ENCODE data around the gene PHACTR3. TPM values are rescaled to one million over a fixed set of nuclear protein-coding genes. Genes with fewer than 3 reads are reported as not detected.

Gene PHACTR3
- polyA plus RNA-seq, 1 donor: 8.3 TPM

DNA sequence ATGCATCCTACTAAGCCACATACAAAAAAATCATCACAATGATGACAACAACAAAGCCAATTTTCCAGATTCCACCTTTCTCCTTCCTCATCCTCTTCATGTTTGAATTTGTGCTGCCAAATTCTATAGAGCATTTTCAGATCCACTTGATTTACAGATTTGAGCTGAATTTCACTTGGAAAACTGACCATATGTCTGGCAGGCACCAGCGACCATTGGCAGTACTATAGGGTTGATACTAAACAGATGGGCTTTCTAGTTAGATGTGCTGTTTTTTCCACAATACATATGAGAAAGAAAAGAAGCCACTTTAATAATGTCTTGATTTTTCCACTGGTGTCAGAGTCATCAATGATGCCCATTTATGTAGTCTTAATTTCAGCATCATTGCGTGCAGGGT is 127.0 kb downstream of the PHACTR3 start:
- Histone ChIP-seq H3K9me3 (ENCODE audit: control insufficient read depth, low read depth, low read length) (no peaks in the 10 kb centered on the region), H3K27ac (ENCODE audit: low read length) (no peak overlapping the region), H3K27me3 (ENCODE audit: control insufficient read depth, insufficient read depth, low read length) (no peaks in the 10 kb centered on the region), H3K4me3 (ENCODE audit: low read length) (no peak overlapping the region), H3K36me3 (ENCODE audit: control insufficient read depth, insufficient read depth, low read length) (no peaks in the 10 kb centered on the region), H3K4me1 (ENCODE audit: control insufficient read depth, insufficient read depth, low read length) (no peaks in the 10 kb centered on the region)
- WGBS (ENCODE audit: insufficient coverage, low lambda C conversion rate): no CpG with 5 or more reads among the region's 2 CpGs
- no peak for DNase-seq

DNA sequence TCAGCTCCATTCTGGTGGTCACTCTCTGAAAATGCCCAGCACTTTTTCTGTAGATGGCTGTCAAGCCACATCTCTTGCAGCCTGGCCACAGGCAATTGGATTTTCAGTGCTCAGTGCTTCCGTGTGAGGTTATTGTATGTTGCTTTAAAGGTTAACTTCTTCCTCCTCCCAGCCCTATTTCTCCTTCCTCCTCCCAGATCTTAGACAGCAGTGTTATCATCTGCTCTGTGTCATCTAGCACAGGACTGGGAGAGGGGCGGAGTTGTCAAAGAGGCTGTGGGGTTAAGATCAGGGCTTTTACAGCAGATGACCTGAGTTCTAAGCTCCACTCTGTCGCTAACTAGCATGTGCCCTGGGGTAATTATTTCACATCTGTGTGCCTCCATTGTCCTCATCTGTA is 129.0 kb downstream of the PHACTR3 start:
- H3K9me3 ChIP-seq (ENCODE audit: control insufficient read depth, low read depth, low read length): no peaks in the 10 kb centered on the region
- no peaks in the 10 kb centered on the region for H3K27me3 ChIP-seq (ENCODE audit: control insufficient read depth, insufficient read depth, low read length)
- no peak overlapping the region for H3K27ac ChIP-seq (ENCODE audit: low read length)
- no peak overlapping the region for H3K4me3 ChIP-seq (ENCODE audit: low read length)
- DNase-seq: no peak
- H3K36me3 ChIP-seq (ENCODE audit: control insufficient read depth, insufficient read depth, low read length): no peaks in the 10 kb centered on the region
- WGBS (ENCODE audit: insufficient coverage, low lambda C conversion rate): no CpG with 5 or more reads among the region's 3 CpGs
- no peaks in the 10 kb centered on the region for H3K4me1 ChIP-seq (ENCODE audit: control insufficient read depth, insufficient read depth, low read length)

GRCh38 chr20:59735486-59735885 is 131.1 kb downstream of the PHACTR3 start:
- Histone ChIP-seq H3K4me1 (ENCODE audit: control insufficient read depth, insufficient read depth, low read length) (no peaks in the 10 kb centered on the region), H3K4me3 (ENCODE audit: low read length) (no peak overlapping the region), H3K9me3 (ENCODE audit: control insufficient read depth, low read depth, low read length) (no peaks in the 10 kb centered on the region), H3K36me3 (ENCODE audit: control insufficient read depth, insufficient read depth, low read length) (no peaks in the 10 kb centered on the region), H3K27ac (ENCODE audit: low read length) (no peak overlapping the region), H3K27me3 (ENCODE audit: control insufficient read depth, insufficient read depth, low read length) (no peaks in the 10 kb centered on the region)
- DNase-seq: no peak
- no CpG with 5 or more reads among the region's 8 CpGs for WGBS (ENCODE audit: insufficient coverage, low lambda C conversion rate)

DNA sequence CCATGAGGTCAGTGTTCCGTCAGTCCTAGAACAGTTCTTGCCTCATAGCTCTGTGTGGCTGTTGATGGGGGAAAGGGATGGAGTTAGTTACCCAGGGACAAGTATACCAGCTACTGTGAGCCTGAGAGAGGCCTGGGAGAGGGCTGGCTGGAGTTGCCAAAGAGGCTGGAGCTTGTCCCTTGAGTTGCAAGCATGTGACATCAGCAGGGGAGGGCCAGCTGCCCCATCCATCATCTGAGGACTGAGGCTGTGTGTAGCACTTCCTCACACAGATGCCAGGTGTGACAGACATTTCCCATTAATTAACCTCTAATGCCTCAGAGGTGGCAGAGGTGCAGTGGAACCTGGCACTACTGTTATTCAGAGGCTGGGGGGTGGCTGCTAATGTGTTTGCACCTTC is 131.6 kb downstream of the PHACTR3 start:
- H3K36me3 ChIP-seq (ENCODE audit: control insufficient read depth, insufficient read depth, low read length): no peaks in the 10 kb centered on the region
- no peak overlapping the region for H3K27ac ChIP-seq (ENCODE audit: low read length)
- WGBS (ENCODE audit: insufficient coverage, low lambda C conversion rate): no CpG with 5 or more reads among the region's 1 CpG
- H3K4me3 ChIP-seq (ENCODE audit: low read length): no peak overlapping the region
- no peak for DNase-seq
- no peaks in the 10 kb centered on the region for H3K4me1 ChIP-seq (ENCODE audit: control insufficient read depth, insufficient read depth, low read length)
- H3K9me3 ChIP-seq (ENCODE audit: control insufficient read depth, low read depth, low read length): no peaks in the 10 kb centered on the region
- no peaks in the 10 kb centered on the region for H3K27me3 ChIP-seq (ENCODE audit: control insufficient read depth, insufficient read depth, low read length)

DNA sequence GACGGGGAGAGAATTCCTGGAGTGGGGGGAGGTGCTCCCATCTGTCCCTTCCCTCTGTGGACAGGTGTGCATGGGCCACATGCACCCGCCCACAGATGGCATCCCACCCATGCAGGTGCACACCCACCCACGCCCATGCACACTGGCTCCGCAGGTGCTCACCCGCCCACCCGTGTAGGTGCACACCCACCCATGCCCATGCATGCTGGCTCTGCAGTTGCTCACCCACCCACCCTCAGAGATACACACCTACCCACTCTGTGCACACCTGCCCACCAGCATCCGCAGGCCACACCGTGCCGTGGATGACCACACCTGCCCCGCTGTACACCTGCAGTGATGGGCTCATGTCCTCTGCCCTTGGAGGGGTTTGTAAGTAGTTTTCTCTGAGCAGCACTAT is 132.0 kb downstream of the PHACTR3 start:
- Histone ChIP-seq H3K27ac (ENCODE audit: low read length) (no peak overlapping the region), H3K4me1 (ENCODE audit: control insufficient read depth, insufficient read depth, low read length) (no peaks in the 10 kb centered on the region), H3K27me3 (ENCODE audit: control insufficient read depth, insufficient read depth, low read length) (no peaks in the 10 kb centered on the region), H3K9me3 (ENCODE audit: control insufficient read depth, low read depth, low read length) (no peaks in the 10 kb centered on the region), H3K4me3 (ENCODE audit: low read length) (no peak overlapping the region), H3K36me3 (ENCODE audit: control insufficient read depth, insufficient read depth, low read length) (no peaks in the 10 kb centered on the region)
- no CpG with 5 or more reads among the region's 10 CpGs for WGBS (ENCODE audit: insufficient coverage, low lambda C conversion rate)
- no peak for DNase-seq

DNA sequence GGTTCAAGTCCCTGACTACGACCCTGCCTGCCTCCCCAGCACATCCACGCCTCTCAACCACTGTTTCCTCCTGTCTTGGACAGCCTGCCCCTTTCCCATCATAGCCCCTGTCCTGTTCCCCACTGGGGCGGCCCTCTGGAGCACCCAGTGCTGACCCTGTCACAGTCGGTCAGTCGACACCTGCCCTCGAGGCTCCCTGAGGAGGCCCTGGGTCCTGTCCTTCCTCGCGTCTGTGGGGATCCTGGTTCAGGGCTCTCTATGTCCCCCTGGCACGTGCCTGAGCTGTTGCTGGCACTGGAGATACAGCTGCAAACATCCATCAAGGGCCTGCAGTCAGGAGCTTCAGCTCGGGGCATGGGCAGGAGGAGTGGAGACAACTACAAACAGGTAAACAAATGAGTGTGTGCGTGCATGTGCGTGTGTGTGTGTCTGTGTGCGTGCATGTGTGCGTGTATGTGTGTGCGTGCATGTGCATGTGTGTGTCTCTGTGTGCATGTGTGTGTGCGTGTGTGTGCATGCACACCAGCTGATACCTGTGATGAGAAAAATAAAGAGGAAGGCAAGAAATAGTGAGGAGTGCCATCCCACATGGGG is 132.8 kb downstream of the PHACTR3 start:
- no peaks in the 10 kb centered on the region for H3K36me3 ChIP-seq (ENCODE audit: control insufficient read depth, insufficient read depth, low read length)
- WGBS (ENCODE audit: insufficient coverage, low lambda C conversion rate): no CpG with 5 or more reads among the region's 16 CpGs
- H3K27me3 ChIP-seq (ENCODE audit: control insufficient read depth, insufficient read depth, low read length): no peaks in the 10 kb centered on the region
- no peak overlapping the region for H3K4me3 ChIP-seq (ENCODE audit: low read length)
- no peak overlapping the region for H3K27ac ChIP-seq (ENCODE audit: low read length)
- DNase-seq: no peak
- H3K9me3 ChIP-seq (ENCODE audit: control insufficient read depth, low read depth, low read length): no peaks in the 10 kb centered on the region
- no peaks in the 10 kb centered on the region for H3K4me1 ChIP-seq (ENCODE audit: control insufficient read depth, insufficient read depth, low read length)

DNA sequence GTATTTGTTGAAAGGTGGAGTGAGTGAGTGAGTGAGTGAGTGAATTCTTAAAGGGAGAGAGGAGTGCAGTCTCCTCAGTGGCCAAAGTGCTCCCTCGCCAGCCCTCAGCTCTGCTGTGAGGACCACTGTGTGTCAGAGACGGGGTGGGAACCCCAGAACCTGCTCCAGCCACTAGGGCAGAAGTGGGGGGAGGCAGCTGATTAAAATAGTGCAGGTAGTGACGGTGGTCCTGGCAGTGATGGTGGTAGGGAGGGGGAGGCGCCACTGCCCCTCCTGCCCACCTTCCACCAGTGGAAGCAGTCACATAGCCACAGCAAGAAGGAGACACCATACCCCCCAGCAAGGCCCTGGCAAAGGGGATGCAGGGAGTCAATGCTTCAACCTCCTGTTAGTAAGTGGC is 133.5 kb downstream of the PHACTR3 start:
- Histone ChIP-seq H3K27ac (ENCODE audit: low read length) (no peak overlapping the region), H3K4me3 (ENCODE audit: low read length) (no peak overlapping the region), H3K27me3 (ENCODE audit: control insufficient read depth, insufficient read depth, low read length) (no peaks in the 10 kb centered on the region), H3K4me1 (ENCODE audit: control insufficient read depth, insufficient read depth, low read length) (no peaks in the 10 kb centered on the region), H3K9me3 (ENCODE audit: control insufficient read depth, low read depth, low read length) (no peaks in the 10 kb centered on the region), H3K36me3 (ENCODE audit: control insufficient read depth, insufficient read depth, low read length) (no peaks in the 10 kb centered on the region)
- DNase-seq: no peak
- WGBS (ENCODE audit: insufficient coverage, low lambda C conversion rate): no CpG with 5 or more reads among the region's 4 CpGs

GRCh38 chr20:59738851-59739250 is 134.5 kb downstream of the PHACTR3 start:
- no peak for DNase-seq
- Histone ChIP-seq H3K4me1 (ENCODE audit: control insufficient read depth, insufficient read depth, low read length) (no peaks in the 10 kb centered on the region), H3K27ac (ENCODE audit: low read length) (no peak overlapping the region), H3K27me3 (ENCODE audit: control insufficient read depth, insufficient read depth, low read length) (no peaks in the 10 kb centered on the region), H3K36me3 (ENCODE audit: control insufficient read depth, insufficient read depth, low read length) (no peaks in the 10 kb centered on the region), H3K4me3 (ENCODE audit: low read length) (no peak overlapping the region), H3K9me3 (ENCODE audit: control insufficient read depth, low read depth, low read length) (no peaks in the 10 kb centered on the region)
- no CpG with 5 or more reads among the region's 4 CpGs for WGBS (ENCODE audit: insufficient coverage, low lambda C conversion rate)

DNA sequence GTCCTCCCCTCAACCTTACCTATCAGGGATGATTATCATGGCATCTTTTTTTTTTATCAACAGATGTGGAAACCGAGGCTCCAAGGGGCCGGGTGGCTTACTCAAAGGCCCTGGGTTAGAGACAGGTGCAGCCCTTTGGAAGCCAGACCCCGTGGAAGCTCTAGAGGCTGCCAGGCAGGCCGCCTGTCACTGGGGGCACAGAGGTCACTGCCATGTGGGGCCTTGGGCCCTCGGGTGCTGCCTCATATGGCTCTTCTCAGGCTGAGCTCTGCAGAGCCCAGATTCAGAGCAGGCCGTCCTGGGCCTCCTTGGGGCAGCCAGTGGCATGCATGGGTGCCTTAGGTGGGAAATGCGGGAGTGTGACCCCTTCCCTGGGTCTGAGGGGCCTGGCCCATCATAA is 136.3 kb downstream of the PHACTR3 start:
- Histone ChIP-seq H3K9me3 (ENCODE audit: control insufficient read depth, low read depth, low read length) (no peaks in the 10 kb centered on the region), H3K4me1 (ENCODE audit: control insufficient read depth, insufficient read depth, low read length) (no peaks in the 10 kb centered on the region), H3K4me3 (ENCODE audit: low read length) (no peak overlapping the region), H3K27me3 (ENCODE audit: control insufficient read depth, insufficient read depth, low read length) (no peaks in the 10 kb centered on the region), H3K36me3 (ENCODE audit: control insufficient read depth, insufficient read depth, low read length) (no peaks in the 10 kb centered on the region), H3K27ac (ENCODE audit: low read length) (no peak overlapping the region)
- no CpG with 5 or more reads among the region's 7 CpGs for WGBS (ENCODE audit: insufficient coverage, low lambda C conversion rate)
- DNase-seq: no peak

DNA sequence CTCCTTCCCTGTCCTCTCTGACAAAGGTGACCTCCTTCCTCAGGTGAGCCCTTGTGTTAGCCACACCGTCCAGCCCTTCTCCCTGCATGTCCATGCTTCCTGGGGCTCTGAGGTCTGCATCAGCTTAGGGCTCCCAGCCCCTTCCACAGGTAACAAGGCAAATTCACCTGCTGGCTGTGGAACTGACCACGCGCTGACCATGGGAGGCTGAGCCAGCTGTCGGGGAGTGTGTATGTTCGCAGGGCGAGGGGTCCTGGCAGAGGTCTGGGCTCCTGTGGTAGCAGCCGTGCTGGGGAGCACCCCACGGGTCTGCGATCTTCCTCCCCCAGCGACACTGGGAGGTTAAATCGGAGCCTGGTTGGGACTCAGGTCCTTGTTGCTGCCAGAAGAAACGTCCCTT is 136.7 kb downstream of the PHACTR3 start:
- no peaks in the 10 kb centered on the region for H3K27me3 ChIP-seq (ENCODE audit: control insufficient read depth, insufficient read depth, low read length)
- no peaks in the 10 kb centered on the region for H3K4me1 ChIP-seq (ENCODE audit: control insufficient read depth, insufficient read depth, low read length)
- no peak overlapping the region for H3K27ac ChIP-seq (ENCODE audit: low read length)
- H3K9me3 ChIP-seq (ENCODE audit: control insufficient read depth, low read depth, low read length): no peaks in the 10 kb centered on the region
- WGBS (ENCODE audit: insufficient coverage, low lambda C conversion rate): no CpG with 5 or more reads among the region's 12 CpGs
- no peaks in the 10 kb centered on the region for H3K36me3 ChIP-seq (ENCODE audit: control insufficient read depth, insufficient read depth, low read length)
- H3K4me3 ChIP-seq (ENCODE audit: low read length): no peak overlapping the region
- no peak for DNase-seq

DNA sequence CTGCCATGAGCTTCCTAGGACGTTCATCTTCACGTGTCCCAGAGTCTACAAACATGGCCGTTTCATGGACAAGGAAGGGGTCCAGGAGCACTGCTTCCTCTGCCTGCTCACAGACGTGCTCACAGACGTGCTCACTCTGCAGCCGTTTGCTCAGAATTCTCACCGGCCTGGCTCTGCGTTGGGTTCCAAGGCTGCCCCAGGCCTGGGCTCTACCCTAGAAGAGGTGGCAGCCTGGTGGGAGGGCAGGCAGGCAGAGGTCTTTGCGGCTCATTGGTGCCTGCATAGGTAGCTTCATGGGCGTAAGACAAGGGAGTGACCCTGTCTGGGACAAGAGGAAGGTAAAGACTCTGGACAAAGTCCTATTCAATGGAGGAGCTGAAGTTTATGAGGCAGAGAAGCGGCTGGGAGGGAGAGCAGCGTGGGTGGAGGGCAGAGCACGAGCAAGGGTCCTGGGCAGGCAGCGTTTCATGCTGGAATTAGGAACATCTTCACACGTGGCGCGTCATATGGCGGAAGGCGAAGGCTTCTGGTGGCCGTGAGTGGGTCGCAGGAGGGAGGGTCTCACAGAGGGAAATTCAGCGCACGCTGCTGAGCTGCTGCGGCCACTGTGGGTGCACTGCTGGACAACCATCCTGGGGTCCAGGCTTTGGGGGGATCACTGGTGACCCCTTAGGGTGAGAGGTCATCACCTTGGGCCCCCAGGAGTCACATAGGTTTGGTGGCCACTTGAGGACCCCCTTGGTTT is 138.2 kb downstream of the PHACTR3 start:
- Histone ChIP-seq H3K27ac (ENCODE audit: low read length) (no peak overlapping the region), H3K4me1 (ENCODE audit: control insufficient read depth, insufficient read depth, low read length) (no peaks in the 10 kb centered on the region), H3K27me3 (ENCODE audit: control insufficient read depth, insufficient read depth, low read length) (no peaks in the 10 kb centered on the region), H3K4me3 (ENCODE audit: low read length) (no peak overlapping the region), H3K9me3 (ENCODE audit: control insufficient read depth, low read depth, low read length) (no peaks in the 10 kb centered on the region), H3K36me3 (ENCODE audit: control insufficient read depth, insufficient read depth, low read length) (no peaks in the 10 kb centered on the region)
- DNase-seq: no peak
- no CpG with 5 or more reads among the region's 24 CpGs for WGBS (ENCODE audit: insufficient coverage, low lambda C conversion rate)
